GM12878 (cell line): ENCODE results near the gene KRTAP2-1. TPM values are rescaled to one million over a fixed set of nuclear protein-coding genes. Genes with fewer than 3 reads are reported as not detected.
"Not testable (repeated sequence)": the region's sequence is repeated elsewhere in the genome, so short reads cannot be mapped to it uniquely, and the experiment has no call there.

Experiments used
- ATAC-seq: fragments of 200-7000 bp; cut with Tn5 transposase; 3 replicates; pipeline ENCODE4 v1.9.1; 2020; ENCODE audit warnings: mild to moderate bottlenecking, moderate library complexity
- BruUV-seq: library from RNA; stranded (reverse); fragments of 400-500 nt; replicated peaks from 2 replicates; lab custom pipeline; 2021; lab: Mats Ljungman, UMichigan
- CTCF ChIA-PET: fragments of 300-600 bp; sonication (Branson Sonifier 250); formaldehyde crosslinking; extraction: SDS; loops from one replicate; lab custom pipeline; 2021; ENCODE audit warnings: inconsistent platforms; lab: Yijun Ruan, JAX
- POLR2A ChIA-PET: fragments of 350-600 bp; formaldehyde crosslinking; extraction: SDS; loops from one replicate; lab custom pipeline; 2021; ENCODE audit warnings: inconsistent platforms; lab: Charles Lee
- RAD21 ChIA-PET: fragments of 300-600 bp; sonication (Branson Sonifier 250); formaldehyde crosslinking; loops from one replicate; lab custom pipeline; 2023; ENCODE audit warnings: antibody characterized with exemption; ENCODE audit not compliant: unreplicated experiment; lab: Charles Lee
- SMC1A ChIA-PET: fragments of 300-600 bp; sonication (Branson Sonifier 250); formaldehyde crosslinking; loops from one replicate; lab custom pipeline; 2023; ENCODE audit not compliant: unreplicated experiment, uncharacterized antibody; lab: Charles Lee
- DNase-seq: peaks from one replicate; pipeline ENCODE4 v3.0.0-alpha.2; 2011; ENCODE audit warnings: low read depth, low spot score
- FAIRE-seq: peaks from 3 replicates; lab custom pipeline; 2011; peaks lifted over from hg19 to GRCh38; lab: Jason Lieb, UNC
- H2AFZ ChIP-seq: 2 replicates; pipeline ENCODE4 v1.6.0; 2011; ENCODE audit warnings: low read depth, low read length, control low read depth; ENCODE audit not compliant: control insufficient read depth
- H3K27ac ChIP-seq: 2 replicates; pipeline ENCODE4 v1.5.1; 2011; ENCODE audit warnings: control low read depth; ENCODE audit not compliant: control insufficient read depth, insufficient read depth
- H3K27me3 ChIP-seq, 2 experiments: replicated peaks in 1 of 2; 2 replicates each; pipeline versions ENCODE4 v1.6.0 to v1.6.1; 2011; ENCODE audit warnings: low read length in 1 of 2; ENCODE audit not compliant: control insufficient read depth in 2 of 2, insufficient read depth in 2 of 2
- H3K36me3 ChIP-seq, 2 experiments: 2 replicates each; pipeline ENCODE4 v1.5.1; 2011; ENCODE audit warnings: low read length in 1 of 2; ENCODE audit not compliant: control insufficient read depth in 2 of 2, insufficient read depth in 2 of 2
- H3K4me1 ChIP-seq: 2 replicates; pipeline ENCODE4 v1.6.1; 2011; ENCODE audit warnings: mild to moderate bottlenecking, low read length, moderate library complexity, mixed read lengths; ENCODE audit not compliant: control insufficient read depth, insufficient read depth
- H3K4me2 ChIP-seq: 2 replicates; pipeline ENCODE4 v1.6.0; 2011; ENCODE audit warnings: control low read depth; ENCODE audit not compliant: control insufficient read depth, insufficient read depth
- H3K4me3 ChIP-seq: fragments of 200-600 bp; sonication (generic); 2 replicates; pipeline ENCODE4 v1.5.1; 2016
- H3K79me2 ChIP-seq: 2 replicates; pipeline ENCODE4 v1.6.0; 2011; ENCODE audit warnings: low read length; ENCODE audit not compliant: control insufficient read depth, insufficient read depth
- H3K9ac ChIP-seq: 2 replicates; pipeline ENCODE4 v1.8.0; 2011; ENCODE audit warnings: low read length, control low read depth, mixed read lengths; ENCODE audit not compliant: control insufficient read depth, insufficient read depth
- H3K9me3 ChIP-seq: replicated peaks from 3 replicates; pipeline ENCODE4 v1.5.1; 2011; ENCODE audit warnings: mild to moderate bottlenecking, low read length; ENCODE audit not compliant: control insufficient read depth, insufficient read depth
- H4K20me1 ChIP-seq: 2 replicates; pipeline ENCODE4 v1.6.0; 2011; ENCODE audit not compliant: control insufficient read depth, insufficient read depth
- WGBS: methylation state at CpG from one replicate; pipeline ENCODE4 v1.1.6; 2016; ENCODE audit warnings: low lambda C conversion rate; ENCODE audit not compliant: insufficient replicate concordance, insufficient coverage; ENCODE audit errors: missing lambda C conversion rate; 5-methylcytosine and 5-hydroxymethylcytosine counted together
- in situ Hi-C: fragments of 300-500 bp; cut with MboI; formaldehyde crosslinking; loops from 9 replicates; pipeline ENCODE4 v1.14.3; 2018; ENCODE audit warnings: mixed read lengths
- intact Hi-C: fragments of 100-400 bp; cut with micrococcal nuclease; formaldehyde crosslinking; loops from one replicate; pipeline ENCODE4 v1.14.2; 2022; ENCODE audit not compliant: unreplicated experiment
- polyA plus RNA-seq, 11 experiments: library from polyadenylated mRNA; depleted of rRNA in 4 of 11; unstranded in 6 of 11; stranded (reverse) in 5 of 11; fragments of >200 nt; fragmentation: Nextera tagmentation in 4 of 11; fragmentation: Illumina TruSeq in 1 of 11; extraction: Ambion mirVana in 4 of 11; extraction: Trizol in 1 of 11; gene quantifications; 1 replicate in 1 of 11; 2 replicates in 10 of 11; pipeline versions ENCODE4 v1.2.1 to v1.2.3, GENCODE V29; 2011 to 2016; ENCODE audit warnings: inconsistent platforms in 2 of 11, missing spikeins in 2 of 11, low read depth in 1 of 11
- total RNA-seq, 4 experiments: library from RNA; depleted of rRNA in 3 of 4; stranded (reverse); fragments of >200 nt in 3 of 4; fragmentation: Illumina TruSeq in 1 of 4; extraction: Trizol in 1 of 4; gene quantifications; 2 replicates each; pipeline versions ENCODE4 v1.2.1 to v1.2.3, GENCODE V29; 2013 to 2021

The KRTAP2-1 gene
- total and polyA plus RNA-seq, 10 of the 15 experiments (the other 5 are each of a cell fraction or from before 2014, with no cell fraction given) = not detected

DNA sequence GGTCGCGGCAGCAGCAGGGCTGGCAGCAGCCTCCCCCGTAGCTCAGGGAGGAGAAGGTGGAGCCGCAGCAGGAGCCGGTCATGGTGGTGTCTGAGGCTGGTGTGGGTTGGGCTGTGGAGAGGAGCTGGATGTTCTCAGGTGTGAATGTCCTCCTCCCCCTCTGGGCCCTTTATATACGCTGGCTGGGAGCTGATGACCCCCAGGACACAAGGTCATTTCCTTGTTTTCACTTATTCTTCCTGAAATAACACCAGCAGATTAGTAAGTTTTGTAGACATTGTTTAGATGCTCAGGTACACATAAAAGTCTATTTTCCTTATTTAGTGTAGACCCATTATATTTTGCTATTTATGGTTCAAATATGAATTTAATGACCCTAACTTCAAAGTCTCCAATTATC, 8.0 kb upstream of the KRTAP2-1 start, which contains the start of gene KRTAP2-2:
TSS of gene KRTAP2-2 (minus strand) at position 101 of the 400 bp plus-strand sequence. CDS start at position 82, 19 bp downstream.
- H3K27ac ChIP-seq, H3K9me3 ChIP-seq, H3K9ac ChIP-seq, H2AFZ ChIP-seq, H3K79me2 ChIP-seq, POLR2A ChIA-PET, H3K36me3 ChIP-seq, H3K4me2 ChIP-seq, H3K4me1 ChIP-seq, DNase-seq, intact Hi-C loops, FAIRE-seq, CTCF ChIA-PET, ATAC-seq, H4K20me1 ChIP-seq, SMC1A ChIA-PET, RAD21 ChIA-PET, in situ Hi-C loops, BruUV-seq, H3K4me3 ChIP-seq, H3K27me3 ChIP-seq: not testable (repeated sequence)
- WGBS = 0% methylated on average over 1 of the region's 6 CpGs

DNA sequence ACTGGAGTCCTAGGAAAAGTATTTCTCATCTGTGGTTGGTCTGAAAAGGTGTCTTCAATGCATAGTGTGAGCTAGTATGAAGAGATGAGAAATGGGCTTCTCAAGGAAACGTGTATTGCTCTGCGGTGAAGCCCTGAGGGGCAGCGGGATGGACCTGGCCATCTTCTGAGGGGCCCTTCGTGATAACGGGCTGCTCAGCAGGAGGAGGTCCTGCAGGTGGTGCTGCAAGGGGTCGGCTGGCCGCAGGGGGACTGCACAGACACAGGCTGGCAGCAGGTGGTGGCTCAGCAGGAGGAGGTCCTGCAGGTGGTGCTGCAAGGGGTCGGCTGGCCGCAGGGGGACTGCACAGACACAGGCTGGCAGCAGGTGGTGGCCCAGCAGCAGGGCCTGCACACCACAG, 7.4 kb upstream of the KRTAP2-1 start:
- POLR2A ChIA-PET, RAD21 ChIA-PET: not testable (repeated sequence)

More for the DNA sequence above, 7.4 kb upstream of the KRTAP2-1 start:
- H3K9ac ChIP-seq, H4K20me1 ChIP-seq, BruUV-seq, ATAC-seq, H3K4me3 ChIP-seq, H3K27me3 ChIP-seq, H3K79me2 ChIP-seq, H3K36me3 ChIP-seq, H3K9me3 ChIP-seq, CTCF ChIA-PET, intact Hi-C loops, in situ Hi-C loops, H3K4me1 ChIP-seq, H2AFZ ChIP-seq, FAIRE-seq, H3K4me2 ChIP-seq, SMC1A ChIA-PET, DNase-seq, H3K27ac ChIP-seq: not testable (repeated sequence)
- 32% methylated on average over 9 of the region's 9 CpGs for WGBS
